ENCODE data around the gene PLA2G12A.

PLA2G12A gene

DNA sequence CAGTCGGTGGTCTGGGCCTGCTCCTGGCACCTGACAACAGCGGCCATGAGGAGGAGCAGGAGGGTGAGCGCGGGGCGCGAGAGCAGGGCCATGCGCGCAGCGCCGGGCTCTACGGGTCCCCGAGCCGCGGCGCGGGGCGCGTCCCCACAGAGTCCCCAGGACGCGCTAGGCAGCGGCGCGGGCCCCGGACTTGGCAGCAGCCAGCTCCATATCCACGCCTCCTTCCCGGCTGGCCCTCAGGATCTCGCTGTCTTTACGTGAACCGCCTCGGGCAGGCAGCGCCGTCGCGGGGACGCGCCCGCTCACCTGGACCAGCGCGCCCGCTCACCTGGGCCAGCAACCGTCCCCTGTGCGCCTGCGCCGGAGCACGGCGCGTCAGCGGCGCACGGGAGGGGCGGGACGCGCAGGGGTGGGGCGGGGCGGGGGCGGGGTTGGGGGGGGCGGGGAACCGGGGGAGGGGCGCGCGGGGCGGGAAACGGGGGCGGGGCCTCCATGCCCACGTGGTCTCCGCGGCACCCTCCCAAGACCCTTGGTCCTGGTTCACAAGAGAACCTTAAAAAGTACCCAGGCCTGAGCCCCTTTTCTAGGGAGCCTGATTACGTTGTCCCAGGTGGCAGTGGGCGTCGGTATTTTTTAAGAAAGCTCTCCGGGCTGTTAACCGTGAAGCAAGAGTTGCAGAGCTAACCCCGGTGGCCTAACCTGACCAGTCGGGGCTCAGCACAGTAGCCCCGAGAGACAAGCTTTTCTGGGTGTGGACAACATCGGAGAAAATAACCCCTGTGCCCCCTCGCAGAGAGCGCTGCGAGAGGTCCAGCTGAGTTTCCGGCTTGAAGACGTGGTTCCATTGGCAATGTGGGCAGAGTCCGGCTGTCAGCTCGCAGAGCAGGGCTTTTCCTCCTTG is at the start of gene PLA2G12A:
TSS of gene PLA2G12A (minus strand) at position 353 of the 901 bp plus-strand sequence. CDS start at position 92, 261 bp downstream.
- Histone ChIP-seq H3K27me3 (no peaks in the 10 kb centered on the region), H3K4me1 (peaks cover 23% of the 10 kb centered on the region), H3K4me3 (peak within 1 kb of the TSS; percentile 85), H3K9ac (peak within 1 kb of the TSS; percentile 82), H4K20me1 (peaks cover 17% of the 10 kb centered on the region; the same call in 1 of the 2 replicates), H3K9me3 (no peaks in the 10 kb centered on the region), H3K27ac (peak within 1 kb of the TSS; percentile 62; the same call in 1 of the 2 replicates), H3K36me3 (no peaks in the 10 kb centered on the region), H3K4me2 (peak within 1 kb of the TSS; percentile 99)
- TF ChIP-seq Cebpa-rat (IDR thresholded peaks at IDR 0.05) = no peak

DNA sequence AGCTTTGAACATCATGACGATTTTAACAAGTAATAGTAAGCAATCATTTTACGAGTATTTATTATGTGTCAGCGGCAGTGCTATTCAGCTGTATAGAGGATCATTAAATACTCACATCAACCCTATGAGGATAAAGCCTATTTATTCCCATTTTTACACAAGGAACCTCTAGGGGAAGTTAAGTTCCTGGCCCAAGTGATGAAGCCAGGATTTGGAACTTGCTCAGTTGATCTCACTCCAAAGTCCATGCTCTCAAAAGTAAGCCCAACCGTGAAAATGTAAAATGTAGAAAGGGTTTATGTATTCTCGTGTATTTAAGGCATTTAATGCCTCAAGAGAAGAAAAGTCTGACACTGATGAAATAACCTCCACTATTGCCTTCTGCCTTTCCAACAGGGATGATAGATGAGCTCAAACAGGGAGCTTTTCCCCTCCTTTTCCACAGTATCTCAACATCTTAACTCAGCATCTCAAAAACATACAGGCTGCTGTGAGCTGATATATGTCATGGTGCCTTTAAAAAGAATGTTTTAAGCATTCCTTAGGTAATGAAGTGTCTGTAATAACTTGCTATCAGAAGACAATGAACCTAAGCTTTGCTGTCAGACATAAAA is 35.0 kb upstream of the PLA2G12A start:
- Histone ChIP-seq H3K4me1 (no peaks in the 10 kb centered on the region), H3K4me2 (no peak overlapping the region), H3K36me3 (no peaks in the 10 kb centered on the region), H3K9me3 (no peaks in the 10 kb centered on the region), H4K20me1 (no peaks in the 10 kb centered on the region), H3K27me3 (no peaks in the 10 kb centered on the region), H3K4me3 (no peak overlapping the region), H3K9ac (no peak overlapping the region), H3K27ac (no peak overlapping the region)
- no peak for TF ChIP-seq Cebpa-rat (IDR thresholded peaks at IDR 0.05)

GRCh38 chr4:109764376-109764775 is 34.5 kb upstream of the PLA2G12A start:
- Histone ChIP-seq H3K9me3 (no peaks in the 10 kb centered on the region), H3K36me3 (no peaks in the 10 kb centered on the region), H3K4me3 (no peak overlapping the region), H4K20me1 (no peaks in the 10 kb centered on the region), H3K9ac (no peak overlapping the region), H3K27ac (no peak overlapping the region), H3K4me1 (no peaks in the 10 kb centered on the region), H3K4me2 (no peak overlapping the region), H3K27me3 (no peaks in the 10 kb centered on the region)
- TF ChIP-seq Cebpa-rat (IDR thresholded peaks at IDR 0.05) = no peak

DNA sequence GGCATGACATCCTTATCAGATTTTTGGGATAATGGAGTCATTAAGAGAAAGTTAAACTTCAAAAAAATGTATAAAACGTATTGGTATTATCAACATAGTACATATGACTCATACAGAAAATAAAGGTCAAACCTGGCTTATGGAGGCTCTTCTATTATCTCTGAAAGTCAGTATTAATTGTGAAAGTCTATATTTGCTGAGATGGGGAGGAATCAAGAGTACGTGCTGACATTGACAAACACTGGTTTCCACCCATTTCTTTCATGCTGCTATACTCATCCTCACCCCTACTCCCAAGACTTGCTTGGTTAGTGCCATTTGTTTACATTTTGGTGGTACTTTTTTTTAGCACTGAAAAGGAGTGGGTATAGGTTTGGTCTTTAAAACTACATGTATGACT is 30.8 kb upstream of the PLA2G12A start:
- Histone ChIP-seq H3K4me3 (no peak overlapping the region), H3K36me3 (no peaks in the 10 kb centered on the region), H3K4me2 (no peak overlapping the region), H4K20me1 (no peaks in the 10 kb centered on the region), H3K4me1 (no peaks in the 10 kb centered on the region), H3K9me3 (no peaks in the 10 kb centered on the region), H3K27ac (no peak overlapping the region), H3K9ac (no peak overlapping the region), H3K27me3 (no peaks in the 10 kb centered on the region)
- TF ChIP-seq Cebpa-rat (IDR thresholded peaks at IDR 0.05) = no peak

DNA sequence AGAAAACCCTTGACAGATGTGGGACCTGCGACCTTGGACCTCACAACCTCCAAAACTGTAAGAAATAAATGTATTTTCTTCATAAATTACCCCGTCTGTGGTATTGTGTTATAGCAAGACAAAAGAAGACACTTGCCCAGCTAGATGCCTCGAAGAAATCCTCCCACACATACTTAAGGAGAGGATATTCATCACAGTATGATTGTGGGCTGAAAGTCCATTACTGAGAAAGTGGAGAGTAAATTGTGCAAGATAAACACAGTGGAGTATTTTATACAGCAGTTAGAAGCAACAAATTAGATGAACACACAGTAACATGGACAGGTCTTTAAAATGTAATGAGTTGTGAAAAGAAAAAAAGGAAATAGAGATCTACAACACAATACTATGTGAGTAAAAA is 25.8 kb upstream of the PLA2G12A start:
- no peak for TF ChIP-seq Cebpa-rat (IDR thresholded peaks at IDR 0.05)

GRCh38 chr4:109754093-109754857 is 24.4 kb upstream of the PLA2G12A start:
- Histone ChIP-seq H3K27ac (no peak overlapping the region), H3K27me3 (no peaks in the 10 kb centered on the region), H3K36me3 (no peaks in the 10 kb centered on the region), H3K9ac (no peak overlapping the region), H3K9me3 (no peaks in the 10 kb centered on the region), H3K4me1 (no peaks in the 10 kb centered on the region), H3K4me3 (no peak overlapping the region), H4K20me1 (no peaks in the 10 kb centered on the region), H3K4me2 (no peak overlapping the region)
- TF ChIP-seq Cebpa-rat (IDR thresholded peaks at IDR 0.05) = no peak

More for the DNA sequence above, 25.8 kb upstream of the PLA2G12A start:
- Histone ChIP-seq H3K4me1 (no peaks in the 10 kb centered on the region), H3K27ac (no peak overlapping the region), H3K9ac (no peak overlapping the region), H3K9me3 (no peaks in the 10 kb centered on the region), H4K20me1 (no peaks in the 10 kb centered on the region), H3K27me3 (no peaks in the 10 kb centered on the region), H3K4me3 (no peak overlapping the region), H3K4me2 (no peak overlapping the region), H3K36me3 (no peaks in the 10 kb centered on the region)

DNA sequence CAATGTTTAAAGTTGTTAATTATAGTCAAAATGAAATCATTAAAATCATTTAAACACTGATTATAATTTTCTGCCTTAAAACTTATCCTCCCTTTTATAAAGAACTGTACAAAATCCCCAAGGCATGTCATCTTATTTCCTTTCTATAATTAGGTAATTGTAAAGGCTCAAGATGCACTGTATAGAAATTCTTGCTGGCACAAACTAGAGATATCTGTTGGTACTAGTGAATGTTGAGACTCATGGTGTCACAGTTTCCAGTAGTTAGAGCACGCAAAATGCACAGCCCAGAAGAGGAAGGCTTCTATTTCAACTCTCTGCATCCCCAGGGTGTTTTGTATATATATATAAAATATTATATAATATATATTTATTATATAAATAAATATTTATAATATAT is 22.7 kb upstream of the PLA2G12A start:
- no peak overlapping the region for H3K9ac ChIP-seq
- no peak overlapping the region for H3K4me3 ChIP-seq
- H3K36me3 ChIP-seq = no peaks in the 10 kb centered on the region
- no peak overlapping the region for H3K27ac ChIP-seq
- H3K9me3 ChIP-seq = no peaks in the 10 kb centered on the region
- no peaks in the 10 kb centered on the region for H4K20me1 ChIP-seq
- H3K27me3 ChIP-seq = no peaks in the 10 kb centered on the region
- no peak overlapping the region for H3K4me2 ChIP-seq
- no peaks in the 10 kb centered on the region for H3K4me1 ChIP-seq
- no peak for TF ChIP-seq Cebpa-rat (IDR thresholded peaks at IDR 0.05)

- Histone ChIP-seq H3K9me3 (no peaks in the 10 kb centered on the region), H3K27ac (no peak overlapping the region)
These were observed 22.0 kb upstream of the PLA2G12A start for GRCh38 chr4:109751852-109752251.

DNA sequence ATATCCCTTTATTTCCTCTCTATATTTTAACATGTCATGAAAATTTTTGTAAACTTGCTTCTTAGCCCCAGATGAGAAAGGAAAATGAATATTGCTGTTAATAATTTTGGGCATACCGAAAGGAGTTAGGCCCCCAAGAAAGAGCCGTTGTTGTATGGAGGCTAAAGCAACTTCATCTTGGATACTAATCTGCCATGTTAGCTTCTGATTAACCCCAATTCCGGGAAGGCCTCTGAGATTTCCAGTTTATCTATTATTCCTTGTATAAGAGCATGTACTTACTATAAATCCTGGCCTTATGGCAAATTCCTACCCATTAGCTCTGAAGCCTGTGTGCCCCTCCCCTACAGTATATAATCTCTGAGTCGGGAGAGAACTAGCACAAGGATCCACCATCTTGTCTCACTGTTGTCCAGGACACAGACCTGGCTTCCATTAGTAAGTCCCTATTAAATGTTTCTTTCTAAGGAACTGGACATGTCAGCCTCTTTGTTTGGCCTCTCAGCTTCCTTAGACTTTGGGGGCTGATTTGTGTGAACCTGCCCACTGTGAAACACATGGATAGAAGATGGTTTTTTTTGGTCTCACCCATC is 20.9 kb upstream of the PLA2G12A start:
- Histone ChIP-seq H3K4me1 (no peaks in the 10 kb centered on the region), H3K9ac (no peak overlapping the region), H3K4me3 (no peak overlapping the region), H3K9me3 (no peaks in the 10 kb centered on the region), H3K4me2 (no peak overlapping the region), H4K20me1 (no peaks in the 10 kb centered on the region), H3K36me3 (no peaks in the 10 kb centered on the region), H3K27ac (no peak overlapping the region), H3K27me3 (no peaks in the 10 kb centered on the region)
- TF ChIP-seq Cebpa-rat (IDR thresholded peaks at IDR 0.05) = no peak

More at GRCh38 chr4:109751852-109752251, 22.0 kb upstream of the PLA2G12A start:
- Histone ChIP-seq H3K4me1 (no peaks in the 10 kb centered on the region), H3K9ac (no peak overlapping the region), H4K20me1 (no peaks in the 10 kb centered on the region), H3K4me3 (no peak overlapping the region), H3K27me3 (no peaks in the 10 kb centered on the region), H3K36me3 (no peaks in the 10 kb centered on the region), H3K4me2 (no peak overlapping the region)
- TF ChIP-seq Cebpa-rat (IDR thresholded peaks at IDR 0.05) = no peak

Measured in BLaER1 (cell line).